Lower lobe of right lung (tissue), 2 donors: ENCODE data around the gene TSPAN5. TPM values are rescaled to one million over a fixed set of nuclear protein-coding genes. Genes with fewer than 3 reads are reported as not detected.

ENCODE experiments used
- ATAC-seq, 2 donors: fragments of 200-7000 bp; cut with Tn5 transposase; one replicate each; pipeline ENCODE4 v1.9.1; 2020 to 2022; ENCODE audit warnings: mild to moderate bottlenecking in 2 of 2, moderate library complexity in 2 of 2
- DNase-seq: peaks from one replicate; pipeline ENCODE4 v3.0.0-alpha.2; 2020
- H3K27ac ChIP-seq: fragments of 200-600 bp; one replicate; pipeline ENCODE4 v1.8.0; 2022
- H3K27me3 ChIP-seq: fragments of 200-600 bp; one replicate; pipeline ENCODE4 v1.8.0; 2022; ENCODE audit warnings: low read depth
- H3K36me3 ChIP-seq: fragments of 200-600 bp; one replicate; pipeline ENCODE4 v1.8.0; 2022; ENCODE audit warnings: mild to moderate bottlenecking
- H3K4me1 ChIP-seq: fragments of 200-600 bp; one replicate; pipeline ENCODE4 v1.8.0; 2022
- H3K4me3 ChIP-seq: fragments of 200-600 bp; one replicate; pipeline ENCODE4 v1.8.0; 2022; ENCODE audit warnings: mild to moderate bottlenecking
- H3K9me3 ChIP-seq: fragments of 200-600 bp; one replicate; pipeline ENCODE4 v1.8.0; 2022
- intact Hi-C: fragments of 100-400 bp; cut with DNase I; formaldehyde crosslinking; loops from one replicate; pipeline ENCODE4 v1.11.0; 2022
- total RNA-seq: library from RNA; stranded (reverse); fragmentation: NEBNext Ultra II Directional; extraction: Animal tissue kit (Norgen Biotek cat#: 25700); gene quantifications from one replicate; pipeline ENCODE4 v1.2.1, GENCODE V29; 2021
- TF ChIP-seq, protein P1 (sequence below): fragments of 200-600 bp; IDR thresholded peaks from one replicate; pipeline ENCODE4 v1.8.0; 2022; ENCODE audit warnings: antibody characterized with exemption, mild to moderate bottlenecking
- donor health status: DM: no; HTN: yes; CAD: no; lungs with severe emphysema.

TSPAN5 gene
- total RNA-seq, 1 donor from 2014 or later, result 5.7 TPM

GRCh38 chr4:98686847-98687246 is 28.4 kb upstream of the TSPAN5 start:
- Histone ChIP-seq H3K4me3 (no peak overlapping the region), H3K36me3 (no peaks in the 10 kb centered on the region), H3K9me3 (no peaks in the 10 kb centered on the region), H3K27ac (no peak overlapping the region), H3K4me1 (no peaks in the 10 kb centered on the region), H3K27me3 (no peaks in the 10 kb centered on the region)
- no peak for ATAC-seq
- intact Hi-C loops, result no loop called here
- no peak for DNase-seq
- TF ChIP-seq, protein P1, sequence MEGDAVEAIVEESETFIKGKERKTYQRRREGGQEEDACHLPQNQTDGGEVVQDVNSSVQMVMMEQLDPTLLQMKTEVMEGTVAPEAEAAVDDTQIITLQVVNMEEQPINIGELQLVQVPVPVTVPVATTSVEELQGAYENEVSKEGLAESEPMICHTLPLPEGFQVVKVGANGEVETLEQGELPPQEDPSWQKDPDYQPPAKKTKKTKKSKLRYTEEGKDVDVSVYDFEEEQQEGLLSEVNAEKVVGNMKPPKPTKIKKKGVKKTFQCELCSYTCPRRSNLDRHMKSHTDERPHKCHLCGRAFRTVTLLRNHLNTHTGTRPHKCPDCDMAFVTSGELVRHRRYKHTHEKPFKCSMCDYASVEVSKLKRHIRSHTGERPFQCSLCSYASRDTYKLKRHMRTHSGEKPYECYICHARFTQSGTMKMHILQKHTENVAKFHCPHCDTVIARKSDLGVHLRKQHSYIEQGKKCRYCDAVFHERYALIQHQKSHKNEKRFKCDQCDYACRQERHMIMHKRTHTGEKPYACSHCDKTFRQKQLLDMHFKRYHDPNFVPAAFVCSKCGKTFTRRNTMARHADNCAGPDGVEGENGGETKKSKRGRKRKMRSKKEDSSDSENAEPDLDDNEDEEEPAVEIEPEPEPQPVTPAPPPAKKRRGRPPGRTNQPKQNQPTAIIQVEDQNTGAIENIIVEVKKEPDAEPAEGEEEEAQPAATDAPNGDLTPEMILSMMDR, result no peak

GRCh38 chr4:98686043-98686707 is 27.8 kb upstream of the TSPAN5 start:
- intact Hi-C loops, result no loop called here
- ATAC-seq (no peak), DNase-seq (no peak)
- no peaks in the 10 kb centered on the region for H3K4me1 ChIP-seq
- H3K27me3 ChIP-seq, result no peaks in the 10 kb centered on the region
- H3K4me3 ChIP-seq, result no peak overlapping the region
- no peaks in the 10 kb centered on the region for H3K36me3 ChIP-seq
- TF ChIP-seq, protein P1, result no peak
- no peak overlapping the region for H3K27ac ChIP-seq
- H3K9me3 ChIP-seq, result no peaks in the 10 kb centered on the region

GRCh38 chr4:98685225-98686042 is 27.0 kb upstream of the TSPAN5 start:
- H3K4me1 ChIP-seq, result no peaks in the 10 kb centered on the region
- TF ChIP-seq, protein P1, result no peak
- ATAC-seq, result no peak

DNA sequence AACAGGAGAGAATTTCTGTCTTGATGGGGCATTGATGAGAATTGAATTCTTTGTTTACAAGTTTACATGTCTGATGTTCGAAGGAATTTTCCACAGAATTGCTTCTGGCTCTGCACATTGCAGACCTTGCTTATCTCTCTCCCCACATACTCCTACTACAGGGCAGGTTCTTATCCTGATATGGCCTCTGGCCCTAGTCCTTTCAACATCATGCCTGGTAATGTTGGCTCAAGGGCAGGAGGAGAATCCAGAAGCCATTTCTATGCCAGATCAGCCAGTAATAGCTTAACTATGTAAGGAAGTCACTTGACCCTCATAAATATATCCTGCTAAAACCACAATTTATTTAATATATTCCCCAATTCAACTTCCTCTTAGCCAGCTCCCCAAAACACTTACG is 24.3 kb upstream of the TSPAN5 start:
- ATAC-seq (no peak), DNase-seq (no peak)
- TF ChIP-seq, protein P1, result no peak
- H3K36me3 ChIP-seq, result no peaks in the 10 kb centered on the region
- H3K4me3 ChIP-seq, result no peak overlapping the region
- no peak overlapping the region for H3K27ac ChIP-seq
- no peaks in the 10 kb centered on the region for H3K27me3 ChIP-seq
- H3K9me3 ChIP-seq, result no peaks in the 10 kb centered on the region
- H3K4me1 ChIP-seq, result no peaks in the 10 kb centered on the region
- intact Hi-C loops, result no loop called here

More at GRCh38 chr4:98685225-98686042, 27.0 kb upstream of the TSPAN5 start:
- H3K9me3 ChIP-seq, result no peaks in the 10 kb centered on the region
- no peaks in the 10 kb centered on the region for H3K27me3 ChIP-seq
- no peaks in the 10 kb centered on the region for H3K36me3 ChIP-seq
- no peak overlapping the region for H3K4me3 ChIP-seq
- DNase-seq, result no peak
- H3K27ac ChIP-seq, result no peak overlapping the region
- intact Hi-C loops, result no loop called here

- Histone ChIP-seq H3K27ac (no peak overlapping the region), H3K9me3 (no peaks in the 10 kb centered on the region), H3K36me3 (no peaks in the 10 kb centered on the region), H3K4me1 (no peaks in the 10 kb centered on the region), H3K4me3 (no peak overlapping the region), H3K27me3 (no peaks in the 10 kb centered on the region)
- DNase-seq (no peak), ATAC-seq (no peak)
- TF ChIP-seq, protein P1, result no peak
- intact Hi-C loops, result no loop called here
Measured at GRCh38 chr4:98680806-98681205, 22.4 kb upstream of the TSPAN5 start.
